Hematopoietic multipotent progenitor cell (in vitro differentiated cells): Measurements from ENCODE around the gene RUFY3. TPM values are rescaled to one million over a fixed set of nuclear protein-coding genes. Genes with fewer than 3 reads are reported as not detected.
A peak's percentile ranks its signal among the peaks of the same experiment; 100 is the strongest.

Experiments used
- DNase-seq, 3 donors: peaks; one replicate each; pipeline ENCODE4 v3.0.0-alpha.2; 2011 to 2015; ENCODE audit warnings: low read depth in 2 of 3, low spot score in 2 of 3
- total RNA-seq: library from RNA; depleted of rRNA; stranded (reverse); fragments of >200 nt; gene quantifications from one replicate; pipeline ENCODE4 v1.2.3, GENCODE V29; 2012

The RUFY3 gene
- total RNA-seq, 1 donor: 15.6 TPM

DNA sequence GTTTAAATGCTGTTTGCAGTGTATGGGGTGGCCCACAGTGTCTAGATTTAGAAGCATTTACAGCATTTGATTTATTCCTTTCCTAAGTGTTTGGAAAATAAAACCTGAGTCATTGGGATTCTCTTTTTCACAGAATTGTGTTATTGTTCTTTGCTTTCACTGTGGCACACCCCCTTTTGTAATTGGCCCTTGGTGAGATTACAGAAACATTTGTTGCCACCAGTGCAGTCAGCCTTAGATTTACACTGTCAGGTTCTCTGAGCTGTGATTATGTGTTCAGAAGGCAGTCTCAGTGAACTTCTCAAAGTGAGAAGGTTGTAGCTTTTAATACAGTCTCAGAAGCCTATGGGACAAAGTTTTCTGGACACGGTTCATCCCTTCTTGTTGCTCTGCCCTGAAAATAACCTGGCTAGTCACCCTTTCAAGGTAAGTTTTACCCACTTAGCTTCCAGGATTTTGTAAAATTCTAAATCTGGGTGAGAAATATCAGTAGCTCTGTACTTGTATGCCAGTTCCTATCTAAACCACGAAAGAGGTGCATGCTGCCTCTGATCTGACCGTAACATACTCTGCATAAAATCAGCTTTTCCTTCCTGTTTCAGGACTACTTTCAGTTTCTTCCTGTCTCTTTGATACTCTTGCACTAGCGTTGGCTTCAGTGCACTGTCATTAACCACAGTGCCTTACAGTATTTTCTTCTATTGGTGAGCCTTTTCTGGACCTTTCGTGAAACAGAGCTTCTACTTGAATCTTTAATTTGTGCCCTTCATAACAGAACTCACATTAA is 12.6 kb downstream of the RUFY3 start:
- peak; percentile 18 to 78 (median 57) for DNase-seq

DNA sequence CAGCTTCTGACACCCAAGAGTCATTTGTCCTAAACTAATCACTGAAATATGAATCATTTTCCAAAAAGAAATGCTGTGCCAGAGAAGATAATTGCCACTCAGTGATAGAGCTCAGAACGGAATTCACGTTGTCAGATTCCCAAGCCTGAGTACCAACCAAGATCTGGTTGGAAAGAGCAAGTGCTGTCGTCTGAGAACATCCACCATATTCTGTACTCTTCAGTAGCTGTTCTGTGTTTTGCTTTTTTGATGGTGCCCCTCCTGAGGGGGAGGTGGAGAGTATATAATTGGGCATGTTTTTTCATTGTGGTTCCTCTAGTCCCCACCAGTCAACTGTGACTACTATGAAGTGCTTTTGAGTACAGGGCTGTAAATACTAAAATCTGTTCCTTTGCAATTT is 13.2 kb downstream of the RUFY3 start:
- peak in 1 of 3 donors; percentile 19 for DNase-seq

DNA sequence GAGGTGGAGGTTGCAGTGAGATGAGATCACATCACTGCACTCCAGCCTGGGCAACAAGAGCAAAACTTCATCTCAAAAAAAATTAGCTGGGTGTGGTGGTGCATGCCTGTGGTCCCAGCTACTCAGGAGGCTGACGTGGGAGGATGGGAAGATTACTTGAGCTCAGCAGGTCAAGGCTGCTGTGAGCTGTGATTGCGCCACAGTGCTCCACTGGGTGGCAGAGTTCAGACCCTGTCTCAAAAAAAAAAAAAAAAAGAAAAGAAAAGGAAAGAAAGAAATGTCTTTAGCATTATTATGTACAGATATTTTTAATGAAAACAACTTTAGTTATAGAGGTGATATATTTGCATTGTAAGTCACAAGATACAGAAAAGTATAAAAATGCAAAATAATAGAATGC is 14.2 kb downstream of the RUFY3 start:
- DNase-seq: peak in 2 of 3 donors; percentile 52 to 53

DNA sequence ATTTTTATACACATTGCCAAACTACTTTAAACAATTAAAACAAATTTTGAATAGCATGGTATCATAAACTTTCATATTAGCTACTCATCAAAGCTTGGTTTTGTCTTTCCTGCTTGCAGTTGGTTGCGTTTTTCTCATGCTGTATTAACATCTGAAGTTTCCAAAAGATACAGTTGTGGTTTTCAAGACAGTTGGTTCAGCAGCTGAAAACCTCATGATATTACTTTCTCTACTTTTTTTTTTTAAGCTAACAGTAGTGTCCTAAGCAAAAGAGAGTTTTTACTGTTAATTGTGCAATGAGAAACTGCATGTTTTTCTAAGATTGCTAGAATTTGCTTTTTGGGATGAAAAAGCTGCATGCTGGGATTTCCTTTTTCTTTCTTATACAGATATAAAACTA is 15.2 kb downstream of the RUFY3 start:
- peak in 2 of 3 donors; percentile 20 to 66 for DNase-seq

DNA sequence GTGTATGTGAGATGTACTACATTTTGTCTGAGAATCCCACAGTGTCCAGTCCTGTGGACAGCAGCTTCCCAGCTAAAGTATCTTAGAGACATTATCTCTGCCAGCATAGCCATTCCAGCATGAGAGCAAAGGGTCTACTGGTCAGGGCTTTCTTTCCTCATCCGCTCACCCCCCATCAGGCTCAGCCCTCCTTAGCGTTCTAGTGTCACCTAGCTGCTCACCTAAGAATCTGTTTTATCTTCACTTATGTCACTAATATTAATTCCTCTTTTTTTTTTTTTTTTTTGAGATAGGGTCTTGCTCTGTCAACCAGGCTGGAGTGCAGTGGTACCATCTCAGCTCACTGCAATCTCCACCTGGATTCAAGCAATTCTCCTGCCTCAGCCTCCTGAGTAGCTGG is 15.6 kb downstream of the RUFY3 start:
- no peak for DNase-seq

DNA sequence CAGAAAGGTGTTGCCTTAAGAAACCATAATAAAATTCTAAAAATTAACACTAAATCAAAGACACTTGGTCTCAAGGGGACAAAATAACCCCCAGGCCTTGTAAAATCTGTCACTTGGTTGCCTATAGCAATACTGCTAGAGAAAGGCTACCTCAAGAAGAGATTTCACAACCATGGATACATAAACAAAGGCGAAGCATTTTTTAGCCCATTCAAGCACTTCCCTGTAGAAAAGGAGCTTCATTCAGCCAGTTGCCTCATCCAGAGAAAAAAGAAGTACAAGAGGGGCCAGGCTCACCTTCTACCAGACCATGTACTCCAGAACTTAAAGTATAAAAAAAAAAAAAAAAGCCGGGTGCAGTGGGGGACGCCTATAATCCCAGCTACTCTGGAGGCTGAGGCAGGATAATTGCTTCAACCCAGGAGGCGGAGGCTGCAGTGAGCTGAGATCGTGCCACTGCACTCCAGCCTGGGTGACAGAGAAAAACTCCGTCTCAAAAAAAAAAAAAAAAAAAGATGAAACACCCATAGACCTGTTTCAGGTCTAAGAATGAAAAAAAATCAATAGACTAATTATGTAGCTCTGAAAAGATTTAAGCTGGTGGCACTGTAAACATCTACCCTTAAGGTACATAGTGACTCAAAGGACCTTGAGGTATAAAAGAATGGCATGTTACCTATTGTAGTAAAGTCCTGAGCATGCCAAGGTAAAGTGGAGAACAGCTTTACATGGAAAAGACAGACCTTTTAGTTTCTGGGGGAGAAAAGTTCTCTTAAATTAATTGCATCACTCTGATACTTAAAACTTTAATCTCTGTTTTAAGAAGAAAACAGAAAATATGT is 18.0 kb downstream of the RUFY3 start:
- no peak for DNase-seq

DNA sequence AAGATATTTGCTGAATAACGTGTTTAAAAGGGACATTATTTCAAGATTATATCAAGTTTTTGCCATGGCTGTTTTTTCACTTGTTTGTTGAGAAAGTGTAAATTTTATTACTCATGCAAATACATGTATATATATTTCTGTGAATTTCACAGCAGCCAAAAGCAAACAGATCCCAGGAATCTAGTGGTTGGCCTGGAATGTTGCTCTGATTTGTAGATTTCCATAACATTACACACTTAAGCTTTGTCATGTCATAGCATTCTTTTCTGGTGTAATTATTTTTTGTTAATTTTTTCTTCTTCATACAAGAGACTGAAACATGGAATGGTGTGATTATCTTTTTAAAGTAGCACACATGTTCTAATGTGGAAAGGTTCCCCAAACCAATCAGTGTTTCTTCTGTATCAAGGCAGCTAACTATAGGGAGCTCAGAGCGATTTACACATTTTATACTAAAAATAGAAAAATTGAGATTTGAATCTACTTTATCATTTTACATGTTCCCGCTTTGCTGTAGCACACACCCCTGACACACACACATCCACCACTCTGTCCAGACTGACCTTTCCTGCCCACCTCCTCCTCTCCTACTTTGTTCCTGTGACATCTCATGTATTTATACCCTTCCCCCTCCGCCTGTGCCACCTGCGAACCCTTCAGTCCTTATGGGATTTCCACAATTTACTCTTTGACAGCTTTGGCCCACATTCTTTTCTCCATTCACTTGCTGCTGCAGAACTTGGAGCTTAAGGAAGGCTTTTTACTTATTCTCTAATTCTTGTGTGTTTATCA is 20.3 kb downstream of the RUFY3 start:
- DNase-seq: no peak

DNA sequence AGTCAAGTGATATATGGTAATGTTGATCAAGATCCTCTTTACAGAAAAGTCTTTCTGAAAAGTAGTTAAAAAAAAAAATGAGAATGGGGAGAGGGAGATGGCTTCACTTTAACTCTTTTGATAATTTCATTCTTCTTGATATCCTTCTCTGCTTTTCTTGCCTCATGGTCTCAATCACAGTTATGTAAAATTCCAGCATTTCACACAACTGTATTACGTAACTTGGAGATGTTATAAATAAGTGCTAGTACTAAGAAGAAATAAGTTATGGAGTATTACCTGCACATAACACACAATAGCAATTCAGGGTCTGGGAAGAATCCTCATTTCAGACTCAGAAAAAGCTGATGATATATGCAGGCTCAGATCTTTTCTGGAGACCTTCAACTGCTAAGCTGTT is 22.0 kb downstream of the RUFY3 start:
- no peak for DNase-seq

DNA sequence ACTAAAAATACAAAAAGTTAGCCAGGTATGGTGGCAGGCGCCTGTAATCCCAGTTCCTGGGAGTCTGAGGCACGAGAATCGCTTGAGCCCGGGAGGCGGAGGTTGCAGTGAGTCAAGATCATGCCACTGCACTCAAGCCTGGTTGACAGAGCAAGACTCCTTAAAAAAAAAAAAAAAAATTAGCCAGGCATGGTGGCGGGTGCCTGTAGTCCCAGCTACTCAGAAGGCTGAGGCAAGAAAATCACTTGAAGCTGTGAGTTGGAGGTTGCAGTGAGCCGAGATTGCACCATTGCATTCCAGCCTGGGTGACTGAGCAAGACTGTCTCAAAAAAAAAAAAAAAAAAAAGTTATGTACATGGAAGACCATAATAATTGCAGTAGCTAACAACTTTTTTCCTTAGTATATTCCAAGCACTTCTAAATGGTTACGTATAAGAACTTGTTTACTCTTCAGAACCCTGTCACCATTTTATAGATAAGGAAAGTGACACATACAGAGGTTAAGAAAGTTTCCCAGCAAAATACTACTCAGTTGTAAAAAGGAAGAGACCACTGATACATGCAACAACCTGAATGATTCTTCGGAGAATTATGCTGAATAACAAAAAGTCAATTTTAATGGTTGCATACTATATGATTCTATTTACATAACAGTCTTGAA is 24.5 kb downstream of the RUFY3 start:
- DNase-seq: no peak

DNA sequence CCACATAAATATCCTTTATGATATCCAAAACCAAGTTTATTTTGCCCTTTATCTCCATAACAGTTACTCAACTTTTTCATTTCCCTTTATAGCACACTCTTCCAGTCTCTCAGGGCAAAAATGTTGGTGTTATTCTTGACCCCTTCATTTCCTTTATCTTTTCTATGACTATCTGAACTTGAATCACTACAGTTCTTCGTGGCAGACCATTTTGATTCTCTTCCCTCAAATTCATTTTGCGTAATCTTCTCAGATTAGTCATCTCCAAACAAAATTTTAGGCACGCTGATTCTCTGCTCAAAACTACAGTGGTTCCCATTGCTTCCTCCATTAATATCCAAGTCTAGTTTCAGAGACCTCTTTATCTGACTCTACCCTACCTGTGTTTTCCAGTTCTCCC is 26.1 kb downstream of the RUFY3 start:
- no peak for DNase-seq

DNA sequence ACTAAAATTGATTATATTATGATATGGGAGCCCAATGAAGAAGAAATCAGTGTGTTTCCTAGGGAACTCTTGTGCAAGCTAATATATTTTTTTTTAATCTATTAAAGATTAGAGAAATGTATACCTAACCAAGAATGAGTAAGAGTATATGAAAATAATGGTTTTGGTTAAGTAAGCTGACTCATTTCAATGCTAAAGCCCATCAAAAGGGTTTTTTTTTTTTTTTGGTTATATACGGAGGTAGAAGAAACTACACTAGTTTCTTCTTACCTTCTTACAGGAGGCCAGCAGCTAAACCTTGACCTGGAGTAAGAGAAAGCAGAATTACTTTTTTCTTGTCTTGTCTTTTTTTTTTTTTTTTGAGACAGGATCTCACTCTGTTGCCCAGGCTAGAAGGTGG is 27.5 kb downstream of the RUFY3 start:
- DNase-seq: no peak

DNA sequence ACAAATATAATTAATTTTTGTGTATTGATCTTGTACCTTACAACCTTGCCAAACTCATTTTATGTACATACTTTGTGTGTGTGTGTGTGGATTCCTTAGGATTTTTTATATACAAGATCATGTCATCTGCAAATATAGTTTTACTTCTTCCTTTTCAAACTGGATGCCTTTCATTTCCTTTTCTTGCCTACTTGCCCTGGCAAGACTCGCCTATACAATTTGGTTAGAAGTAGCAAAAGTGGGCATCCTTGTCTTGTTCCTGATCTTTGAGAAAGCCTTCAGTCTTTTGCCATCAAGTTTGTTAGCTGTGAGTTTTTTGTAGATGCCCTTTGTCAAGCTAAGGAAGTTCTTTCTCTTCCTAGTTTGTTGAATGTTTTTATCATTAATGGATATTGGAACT is 30.5 kb downstream of the RUFY3 start:
- no peak for DNase-seq

DNA sequence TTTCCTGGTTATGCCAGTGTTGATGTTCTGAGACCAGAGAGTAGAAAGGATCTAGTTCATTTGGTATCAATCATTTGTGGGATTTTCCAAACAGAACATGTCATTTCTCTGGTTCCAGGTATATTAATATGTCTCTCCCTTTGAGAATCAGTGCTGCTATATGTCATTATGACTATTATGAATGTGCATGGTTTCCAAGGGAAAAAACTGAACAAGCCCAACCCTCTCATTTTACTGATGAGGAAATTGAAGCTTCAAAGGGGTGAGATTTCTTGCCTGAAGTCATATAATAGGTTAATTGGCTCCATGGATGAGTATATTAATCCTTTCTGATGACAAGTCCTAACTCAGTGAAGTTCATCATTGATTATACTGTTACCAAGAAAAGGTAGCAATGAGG is 31.9 kb downstream of the RUFY3 start:
- DNase-seq: no peak

DNA sequence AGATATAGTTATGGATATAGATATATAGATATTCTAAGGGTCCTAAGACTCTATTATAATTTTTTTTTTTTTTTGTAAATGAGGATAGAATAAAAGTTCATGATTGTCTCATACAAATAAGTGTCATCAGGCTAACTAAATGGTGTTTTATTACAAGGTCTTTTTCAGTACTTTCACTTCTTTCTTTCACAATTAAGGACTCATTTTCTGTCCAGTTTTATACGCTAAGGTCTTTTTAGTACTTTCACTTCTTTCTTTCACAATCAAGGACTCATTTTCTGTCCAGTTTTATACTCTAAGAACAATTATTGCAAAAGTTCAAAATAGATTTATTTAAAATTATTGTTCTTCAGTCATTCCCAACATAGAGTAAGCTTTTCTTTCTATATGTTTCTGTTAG is 32.7 kb downstream of the RUFY3 start:
- DNase-seq: no peak

DNA sequence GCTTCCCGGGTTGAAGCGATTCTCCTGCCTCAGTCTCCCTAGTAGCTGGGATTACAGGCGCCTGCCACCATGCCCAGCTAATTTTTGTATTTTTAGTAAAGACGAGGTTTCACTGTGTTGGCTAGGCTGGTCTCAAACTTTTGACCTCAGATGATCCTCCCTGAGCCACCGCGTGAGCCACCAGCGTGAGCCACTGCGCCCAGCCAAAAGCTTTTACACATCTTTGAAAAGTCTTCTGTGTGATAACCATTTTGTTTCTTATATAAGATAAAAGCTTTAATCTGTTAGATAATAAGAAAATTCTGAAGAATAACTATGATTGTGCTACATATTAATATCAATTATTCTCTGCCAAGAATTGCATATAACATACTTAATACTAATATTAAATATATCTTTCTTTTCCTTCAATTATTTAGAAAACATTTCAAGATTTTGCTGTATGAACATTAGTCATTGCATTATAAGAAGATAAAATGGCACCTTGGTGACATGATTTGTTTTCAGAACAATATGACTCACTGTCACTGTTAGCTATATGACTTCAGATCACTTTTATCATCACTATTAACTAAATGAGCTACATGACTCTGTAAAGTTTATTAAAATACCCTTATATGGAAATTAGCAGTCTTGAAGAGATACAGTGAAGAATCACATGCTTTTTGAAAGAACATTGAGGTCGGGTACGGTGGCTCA is 33.4 kb downstream of the RUFY3 start:
- DNase-seq: no peak

DNA sequence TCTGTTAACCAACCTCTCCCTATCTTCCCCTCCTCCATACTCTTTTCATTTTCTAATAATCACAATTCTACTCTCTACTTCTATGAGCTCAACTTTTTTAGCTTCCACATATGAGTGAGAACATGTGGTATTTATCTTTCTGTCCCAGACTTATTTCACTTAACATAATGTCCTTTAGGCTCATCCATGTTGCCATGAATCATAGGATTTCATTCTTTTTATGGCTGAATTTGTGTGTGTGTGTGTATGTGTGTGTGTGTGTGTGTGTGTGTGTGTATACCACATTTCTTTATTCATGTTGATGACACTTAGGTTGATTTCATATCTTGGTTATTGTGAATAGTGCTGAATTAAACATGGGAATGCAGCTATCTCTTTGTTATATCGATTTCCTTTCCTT is 37.4 kb downstream of the RUFY3 start:
- DNase-seq: peak in 1 of 3 donors; percentile 3

DNA sequence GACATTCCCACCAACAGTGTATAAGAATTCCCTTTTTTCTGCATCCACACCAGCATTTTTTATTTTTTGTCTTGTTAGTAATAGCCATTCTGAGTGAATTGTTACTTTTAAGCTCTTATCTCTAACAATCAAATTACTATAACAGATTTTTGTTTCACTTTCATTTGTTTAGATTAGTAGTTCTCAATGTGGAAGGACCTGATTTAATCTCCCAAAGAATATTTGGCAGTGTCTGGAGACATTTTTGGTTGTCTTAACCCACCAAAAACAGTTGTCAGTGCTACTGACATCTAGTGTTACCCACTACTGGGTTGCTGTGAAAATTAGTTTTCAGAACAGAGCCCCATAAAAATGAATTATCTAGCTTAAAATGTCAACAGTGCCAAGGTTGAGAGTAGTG is 37.9 kb downstream of the RUFY3 start:
- peak in 1 of 3 donors; percentile 32 for DNase-seq

DNA sequence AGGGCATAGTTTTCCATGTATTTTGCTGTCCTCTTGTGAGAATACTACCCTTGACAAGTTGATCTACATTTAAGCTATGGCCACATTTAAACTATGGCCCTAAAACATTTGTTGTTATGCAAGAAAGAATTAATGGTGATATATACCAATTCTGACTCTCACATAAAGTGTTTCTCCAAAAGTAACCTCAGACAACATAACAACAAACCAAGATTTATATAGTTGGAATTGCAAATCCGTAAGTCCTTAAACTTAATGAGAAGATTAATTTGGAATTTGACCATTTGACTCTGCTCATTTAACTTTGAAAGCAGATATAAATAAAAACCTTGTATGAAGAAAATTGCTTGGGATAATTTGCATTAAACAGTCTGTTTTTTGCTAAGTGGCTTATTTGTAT is 38.9 kb downstream of the RUFY3 start:
- DNase-seq: no peak

DNA sequence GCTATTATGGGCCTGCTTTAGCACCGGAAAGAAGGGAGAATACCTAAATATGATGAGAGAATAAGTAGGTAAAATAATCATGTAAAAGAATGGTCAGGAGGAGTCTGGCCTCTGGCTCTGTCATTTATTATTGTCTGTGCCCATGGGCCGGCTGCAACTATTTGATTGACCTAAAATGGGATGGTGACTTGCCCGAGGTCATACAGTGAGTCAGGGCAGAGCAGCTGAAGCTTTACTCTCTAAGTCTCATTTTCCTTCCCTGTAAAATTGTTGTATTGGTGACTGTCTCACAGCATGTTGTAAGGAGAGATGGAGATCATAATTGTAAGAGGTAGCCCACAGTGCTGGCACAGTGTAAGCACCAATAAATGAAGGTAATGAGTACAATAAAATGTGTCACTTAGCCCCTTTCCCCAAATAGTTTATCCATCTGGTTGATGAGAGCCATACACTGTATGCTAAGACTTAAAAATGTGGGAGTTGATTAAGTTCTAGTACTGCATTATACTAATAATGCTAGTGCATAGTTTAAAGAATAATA is 39.6 kb downstream of the RUFY3 start:
- no peak for DNase-seq

DNA sequence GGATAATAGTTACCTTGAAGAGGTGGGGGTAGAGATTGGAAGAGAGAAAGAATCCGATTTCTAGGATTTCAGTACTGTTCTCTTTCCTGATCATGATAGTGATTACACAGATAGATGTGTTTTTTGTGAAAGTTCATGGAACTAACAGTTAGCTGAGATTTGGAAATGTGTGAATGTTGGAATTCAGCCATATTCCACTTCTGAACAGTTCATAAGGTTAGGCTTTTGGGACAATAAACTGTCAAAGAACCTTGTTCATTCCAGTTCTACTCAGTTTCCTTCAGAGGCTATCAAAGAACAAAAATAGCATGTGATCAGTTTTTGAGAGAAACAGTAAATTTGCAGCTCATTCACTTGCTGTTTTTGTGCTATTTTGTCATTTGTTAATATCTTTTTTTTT is 43.6 kb downstream of the RUFY3 start:
- no peak for DNase-seq
